K562 (cell line): ENCODE measurements around the gene EPN3. TPM values are rescaled to one million over a fixed set of nuclear protein-coding genes. Genes with fewer than 3 reads are reported as not detected.
A peak's percentile ranks its signal among the peaks of the same experiment; 100 is the strongest.

Source experiments
- ATAC-seq: fragments of 200-7000 bp; cut with Tn5 transposase; 3 replicates; pipeline ENCODE4 v1.9.1; 2020; ENCODE audit warnings: moderate library complexity
- BruUV-seq: library from RNA; stranded (reverse); fragments of 400-500 nt; replicated peaks from 2 replicates; lab custom pipeline; 2021; lab: Mats Ljungman, UMichigan
- CTCF ChIA-PET: fragments of 300-600 bp; formaldehyde crosslinking; extraction: SDS; loops from one replicate; lab custom pipeline; 2021; ENCODE audit warnings: low intra/inter-chr PET ratio; lab: Yijun Ruan, JAX
- POLR2A ChIA-PET: fragments of 300-600, 350-650 bp; sonication (Branson Sonifier 250); formaldehyde crosslinking; extraction: SDS; loops from one replicate; lab custom pipeline; 2021; ENCODE audit warnings: antibody characterized with exemption, inconsistent platforms; lab: Yijun Ruan, JAX
- DNase-seq, 4 experiments: peaks; one replicate each; pipeline versions ENCODE4 v3.0.0 to v3.0.0-alpha.2; 2011 to 2018; ENCODE audit warnings: low spot score in 3 of 4, mixed read lengths in 3 of 4; ENCODE audit errors: extremely low read depth in 1 of 4
- FAIRE-seq: peaks from 2 replicates; lab custom pipeline; 2011; peaks lifted over from hg19 to GRCh38; lab: Jason Lieb, UNC
- H2AFZ ChIP-seq: 2 replicates; pipeline ENCODE4 v1.6.0; 2011; ENCODE audit warnings: low read depth, low read length, control low read depth, inconsistent platforms
- H3K27ac ChIP-seq: fragments of 200-600 bp; 3 replicates; pipeline ENCODE4 v1.8.0; 2011; ENCODE audit warnings: low read depth, mild to moderate bottlenecking, control low read depth, inconsistent platforms, low read length, moderate library complexity, mixed read lengths; ENCODE audit errors: extremely low read depth
- H3K27me3 ChIP-seq, 2 experiments: fragments of 300-600 bp in 1 of 2; 2 replicates in 1 of 2; 3 replicates in 1 of 2; pipeline versions ENCODE4 v1.6.0 to v1.8.0; 2011; ENCODE audit warnings: inconsistent platforms in 2 of 2, low read length in 2 of 2, mild to moderate bottlenecking in 1 of 2, mixed read lengths in 1 of 2, moderate library complexity in 1 of 2; ENCODE audit not compliant: control insufficient read depth in 2 of 2, insufficient read depth in 2 of 2
- H3K36me3 ChIP-seq: fragments of 300-600 bp; 3 replicates; pipeline ENCODE4 v1.8.0; 2011; ENCODE audit warnings: mild to moderate bottlenecking, low read length, inconsistent platforms; ENCODE audit not compliant: control insufficient read depth, insufficient read depth
- H3K4me1 ChIP-seq, 2 experiments: fragments of 200-600 bp in 1 of 2; replicated peaks in 1 of 2; 2 replicates in 1 of 2; 3 replicates in 1 of 2; pipeline versions ENCODE4 v1.5.1 to v1.8.0; 2011; ENCODE audit warnings: inconsistent platforms in 2 of 2, low read length in 2 of 2, mild to moderate bottlenecking in 1 of 2, mixed read lengths in 1 of 2, moderate library complexity in 1 of 2; ENCODE audit not compliant: control insufficient read depth in 2 of 2, insufficient read depth in 2 of 2
- H3K4me2 ChIP-seq: 2 replicates; pipeline ENCODE4 v1.6.1; 2011; ENCODE audit warnings: low read length, control low read depth, inconsistent platforms, mixed read lengths; ENCODE audit not compliant: insufficient read depth
- H3K4me3 ChIP-seq: fragments of 200-600 bp; sonication (generic), shearing (Covaris generic); 2 replicates; pipeline ENCODE4 v1.5.1; 2016; ENCODE audit warnings: control low read depth, inconsistent platforms
- H3K79me2 ChIP-seq: fragments of 200-600 bp; 3 replicates; pipeline ENCODE4 v1.8.0; 2011; ENCODE audit warnings: low read length, inconsistent platforms; ENCODE audit not compliant: control insufficient read depth, insufficient read depth
- H3K9ac ChIP-seq, 2 experiments: 2 replicates each; pipeline versions ENCODE4 v1.6.0 to v1.6.1; 2011; ENCODE audit warnings: low read depth in 2 of 2, low read length in 2 of 2, control low read depth in 1 of 2, inconsistent platforms in 1 of 2, mild to moderate bottlenecking in 1 of 2, mixed read lengths in 1 of 2; ENCODE audit not compliant: insufficient read depth in 1 of 2
- H3K9me1 ChIP-seq: one replicate; pipeline ENCODE4 v1.6.0; 2011; ENCODE audit warnings: inconsistent platforms, mild to moderate bottlenecking, low read length, moderate library complexity; ENCODE audit not compliant: control insufficient read depth, insufficient read depth
- H3K9me3 ChIP-seq: replicated peaks from 2 replicates; pipeline ENCODE4 v1.5.1; 2011; ENCODE audit warnings: low read depth, low read length, inconsistent platforms; ENCODE audit not compliant: control insufficient read depth, insufficient read depth
- H4K20me1 ChIP-seq: replicated peaks from 2 replicates; pipeline ENCODE4 v1.6.1; 2011; ENCODE audit warnings: low read length, inconsistent platforms, mixed read lengths; ENCODE audit not compliant: control insufficient read depth, insufficient read depth
- HDAC2 ChIP-seq: fragments of 450-650 bp; IDR thresholded peaks from 2 replicates; pipeline ENCODE4 v1.6.1; 2016; ENCODE audit warnings: mild to moderate bottlenecking
- HNRNPH1 ChIP-seq: fragments of 200-400 bp; formaldehyde crosslinking; optimal IDR thresholded peaks from 2 replicates; pipeline ENCODE3; 2017; ENCODE audit warnings: low read depth, mild to moderate bottlenecking, low read length, moderate library complexity
- HNRNPUL1 ChIP-seq: fragments of 200-400 bp; formaldehyde crosslinking; IDR thresholded peaks from 2 replicates; pipeline ENCODE4 v1.6.1; 2017; ENCODE audit warnings: low read length
- KDM2B ChIP-seq: fragments of 250-450 bp; sonication (Bioruptor Pico); IDR thresholded peaks from 2 replicates; pipeline ENCODE4 v1.8.0; 2021; ENCODE audit warnings: mild to moderate bottlenecking, moderate library complexity
- MED1 ChIP-seq: sonication (generic); formaldehyde crosslinking; IDR thresholded peaks from 2 replicates; pipeline ENCODE4 v1.8.1; 2023; ENCODE audit warnings: missing genetic modification reagents, borderline replicate concordance
- NFYB ChIP-seq: IDR thresholded peaks from 2 replicates; pipeline ENCODE4 v1.6.1; 2011; ENCODE audit warnings: mild to moderate bottlenecking, moderate library complexity; ENCODE audit not compliant: insufficient read length; ENCODE audit errors: extremely low read depth
- NR2C2 ChIP-seq, 2 experiments: fragments of 200-800 bp in 1 of 2; sonication (Bioruptor generic) in 1 of 2; sonication (generic) in 1 of 2; formaldehyde crosslinking in 1 of 2; IDR thresholded peaks; 2 replicates each; pipeline versions ENCODE4 v1.6.1 to v1.8.0; 2016 to 2022; ENCODE audit warnings: mild to moderate bottlenecking in 1 of 2, missing compliant biosample characterization in 1 of 2, missing genetic modification characterization in 1 of 2, missing genetic modification reagents in 1 of 2
- NUFIP1 ChIP-seq: fragments of 450-650 bp; IDR thresholded peaks from 2 replicates; pipeline ENCODE4 v1.6.1; 2018; ENCODE audit not compliant: partially characterized antibody
- POLR2G ChIP-seq: fragments of 200-400 bp; formaldehyde crosslinking; IDR thresholded peaks from 2 replicates; pipeline ENCODE4 v1.6.1; 2017; ENCODE audit warnings: low read depth, mild to moderate bottlenecking, antibody characterized with exemption, low read length, moderate library complexity
- PREB ChIP-seq: sonication (generic); formaldehyde crosslinking; IDR thresholded peaks from 2 replicates; pipeline ENCODE4 v1.8.1; 2023; ENCODE audit warnings: mild to moderate bottlenecking, missing genetic modification reagents
- PURB ChIP-seq: sonication (generic); formaldehyde crosslinking; IDR thresholded peaks from 2 replicates; pipeline ENCODE4 v1.9.0; 2021; ENCODE audit warnings: low read depth, mild to moderate bottlenecking, missing genetic modification reagents
- ZFP36 ChIP-seq: fragments of 150-350 bp; IDR thresholded peaks from 2 replicates; pipeline ENCODE4 v1.6.1; 2018; ENCODE audit warnings: low read length, low read depth; ENCODE audit not compliant: partially characterized antibody
- ZNF347 ChIP-seq: fragments of 450-650 bp; formaldehyde crosslinking; IDR thresholded peaks from 2 replicates; pipeline ENCODE4 v1.4.0; 2020; ENCODE audit warnings: low read depth, mild to moderate bottlenecking, moderate library complexity
- WGBS: fragments of 100-300 bp; shearing (Covaris generic); methylation state at CpG from one replicate; pipeline ENCODE4 v1.1.6; 2016; ENCODE audit warnings: low coverage, mixed read lengths; ENCODE audit not compliant: insufficient coverage; ENCODE audit errors: missing lambda C conversion rate; 5-methylcytosine and 5-hydroxymethylcytosine counted together
- in situ Hi-C: fragments of 300-500 bp; cut with MboI; formaldehyde crosslinking; loops from 4 replicates; pipeline ENCODE4 v1.15.0; 2018; ENCODE audit warnings: inconsistent platforms, mixed read lengths
- intact Hi-C: fragments of 100-400 bp; cut with micrococcal nuclease; formaldehyde crosslinking; loops from 2 replicates; pipeline ENCODE4 v1.14.2; 2022
- polyA plus RNA-seq, 8 experiments: library from polyadenylated mRNA; depleted of rRNA in 4 of 8; stranded (reverse) in 5 of 8; unstranded in 3 of 8; fragments of >200 nt; fragmentation: Nextera tagmentation in 2 of 8; fragmentation: Illumina TruSeq in 1 of 8; extraction: Ambion mirVana in 2 of 8; extraction: Trizol in 1 of 8; gene quantifications; 2 replicates each; pipeline versions ENCODE4 v1.2.1 to v1.2.3, GENCODE V29; 2011 to 2014; ENCODE audit warnings: inconsistent platforms in 1 of 8, missing spikeins in 1 of 8
- total RNA-seq, 7 experiments: library from RNA; depleted of rRNA in 6 of 7; stranded (reverse); fragments of >200 nt in 6 of 7; fragmentation: Illumina TruSeq in 2 of 7; extraction: Trizol in 2 of 7; gene quantifications; 2 replicates each; pipeline versions ENCODE4 v1.2.1 to v1.2.3, GENCODE V29; 2011 to 2021; ENCODE audit warnings: low replicate concordance in 1 of 7

EPN3 gene
- total and polyA plus RNA-seq, 9 of the 15 experiments (the other 6 are each of a cell fraction or from before 2014, with no cell fraction given), result 0.16 TPM; not detected in 8

- Histone ChIP-seq H3K4me1 (peaks cover 0 to 8% of the 10 kb centered on the region in 2 experiments; a peak in 2 of 5 replicates), H3K27me3 (peaks cover 34 to 87% of the 10 kb centered on the region in 2 experiments; a peak in 4 of 5 replicates), H4K20me1 (peaks cover 4% of the 10 kb centered on the region), H3K4me3 (no peak overlapping the region), H3K9me3 (no peaks in the 10 kb centered on the region), H3K9me1 (no peaks in the 10 kb centered on the region), H3K9ac (peak overlapping the region in 1 of 2 experiments; percentile 35; a peak in 2 of 4 replicates), H3K27ac (no peak overlapping the region), H3K36me3 (no peaks in the 10 kb centered on the region), H2AFZ (no peak overlapping the region), H3K79me2 (no peaks in the 10 kb centered on the region), H3K4me2 (no peak overlapping the region)
- ChIA-PET CTCF (no interaction called here), POLR2A (interaction anchor here (0.9 to 1.2 kb wide), 2 partner anchors 10 to 18 kb away, joined by 3 to 4 read pairs; no protein-coding TSS in a partner anchor)
- BruUV-seq, result no TSS peak
- DNase-seq (no peak), ATAC-seq (no peak), FAIRE-seq (no peak)
- intact Hi-C loops, result no loop called here
- 1% methylated on average over 9 of the region's 9 CpGs for WGBS
- in situ Hi-C loops, result no loop called here
- TF ChIP-seq PURB (CRISPR knock-in tag), result no peak
- TF ChIP-seq NUFIP1, result no peak
- TF ChIP-seq ZFP36, result no peak
- no peak for TF ChIP-seq PREB (CRISPR knock-in tag)
- no peak for TF ChIP-seq HNRNPH1
- TF ChIP-seq HNRNPUL1, result no peak
- TF ChIP-seq MED1 (CRISPR knock-in tag), result no peak
- TF ChIP-seq HDAC2, result no peak
- TF ChIP-seq ZNF347 (CRISPR knock-in tag), result no peak
- TF ChIP-seq KDM2B (CRISPR knock-in tag), result no peak
- no peak for TF ChIP-seq POLR2G
- TF ChIP-seq NR2C2 (CRISPR knock-in tag; IDR thresholded peaks at IDR 0.05), result no peak
- no peak for TF ChIP-seq NR2C2 (tag; IDR thresholded peaks at IDR 0.05)
- no peak for TF ChIP-seq NFYB
Observed at GRCh38 chr17:50586421-50587247, 54.1 kb downstream of the EPN3 start.
